ENCODE results near the gene SLC12A9. TPM values are rescaled to one million over a fixed set of nuclear protein-coding genes. Genes with fewer than 3 reads are reported as not detected.

Gene SLC12A9
- total RNA-seq, 4 donors from 2014 or later: 21.0 to 46.2 (median 23.1) TPM

DNA sequence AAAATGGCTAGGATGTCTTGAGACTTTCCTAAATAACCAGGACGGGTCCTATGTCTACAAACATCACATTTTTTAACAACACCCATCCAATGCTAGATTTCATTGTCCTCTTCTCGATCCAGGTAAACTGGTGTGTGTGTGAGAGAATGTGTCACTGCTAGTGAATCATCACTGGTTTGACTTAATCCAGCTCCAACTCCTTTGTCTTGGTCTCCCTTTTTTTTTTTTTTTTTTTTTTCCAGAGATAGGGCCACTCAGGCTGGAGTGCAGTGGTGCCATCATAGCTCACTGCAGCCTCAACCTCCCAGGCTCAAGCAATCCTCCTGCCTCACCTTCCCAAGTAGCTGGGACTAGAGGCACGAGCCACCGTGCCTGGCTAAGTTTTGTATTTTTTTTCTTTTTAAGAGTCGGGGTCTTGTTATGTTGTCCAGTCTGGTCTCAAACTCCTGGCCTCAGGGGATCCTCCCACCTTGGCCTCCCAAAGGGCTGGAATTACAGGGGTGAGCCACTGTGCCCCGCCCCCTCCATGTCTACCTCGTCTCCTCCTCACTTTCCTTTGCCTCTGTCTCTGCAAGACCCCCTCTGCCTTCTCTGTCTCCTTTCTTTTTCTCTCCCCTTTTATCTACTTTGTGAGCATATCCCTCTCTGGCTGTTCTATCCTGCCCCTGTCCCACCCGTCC lies 39.2 kb downstream of the SLC12A9 start:
- in situ Hi-C loops (cut with MboI; ENCODE audit: low pct_ligation_motif_present in 1 of 4, low pct_unique_long_range_greater_than_20kb in 1 of 4, low sequenced_read_pairs in 3 of 4) (loop anchor here in 2 of 4 donors (5.0 to 10.0 kb wide), 2 partner anchors 171 to 253 kb away; no protein-coding TSS in a partner anchor), intact Hi-C loops (cut with DNase I; ENCODE audit: low total_unique reads) (loop anchor here (5.0 kb wide), 1 partner anchor 186 kb away; no protein-coding TSS in a partner anchor)
- peaks cover 0 to 6% (median 2%) of the 10 kb centered on the region in 4 donors for H3K36me3 ChIP-seq
- peaks cover 46 to 71% (median 52%) of the 10 kb centered on the region in 4 donors for H3K4me1 ChIP-seq
- no peaks in the 10 kb centered on the region for H3K9me3 ChIP-seq
- H3K27ac ChIP-seq: no peak overlapping the region
- 70 to 71% methylated on average over 6 to 8 of the region's 8 CpGs for WGBS, 2 donors (ENCODE audit: low coverage in 1 of 2)
- H3K4me3 ChIP-seq: no peak overlapping the region
- peaks cover 30% of the 10 kb centered on the region for H3K27me3 ChIP-seq
- DNase-seq: no peak
- no peak for TF ChIP-seq POLR2AphosphoS5 (IDR thresholded peaks at IDR 0.05)
- TF ChIP-seq, protein P1, sequence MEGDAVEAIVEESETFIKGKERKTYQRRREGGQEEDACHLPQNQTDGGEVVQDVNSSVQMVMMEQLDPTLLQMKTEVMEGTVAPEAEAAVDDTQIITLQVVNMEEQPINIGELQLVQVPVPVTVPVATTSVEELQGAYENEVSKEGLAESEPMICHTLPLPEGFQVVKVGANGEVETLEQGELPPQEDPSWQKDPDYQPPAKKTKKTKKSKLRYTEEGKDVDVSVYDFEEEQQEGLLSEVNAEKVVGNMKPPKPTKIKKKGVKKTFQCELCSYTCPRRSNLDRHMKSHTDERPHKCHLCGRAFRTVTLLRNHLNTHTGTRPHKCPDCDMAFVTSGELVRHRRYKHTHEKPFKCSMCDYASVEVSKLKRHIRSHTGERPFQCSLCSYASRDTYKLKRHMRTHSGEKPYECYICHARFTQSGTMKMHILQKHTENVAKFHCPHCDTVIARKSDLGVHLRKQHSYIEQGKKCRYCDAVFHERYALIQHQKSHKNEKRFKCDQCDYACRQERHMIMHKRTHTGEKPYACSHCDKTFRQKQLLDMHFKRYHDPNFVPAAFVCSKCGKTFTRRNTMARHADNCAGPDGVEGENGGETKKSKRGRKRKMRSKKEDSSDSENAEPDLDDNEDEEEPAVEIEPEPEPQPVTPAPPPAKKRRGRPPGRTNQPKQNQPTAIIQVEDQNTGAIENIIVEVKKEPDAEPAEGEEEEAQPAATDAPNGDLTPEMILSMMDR (IDR thresholded peaks at IDR 0.05): no peak
- no peak for TF ChIP-seq EP300 (IDR thresholded peaks at IDR 0.05; ENCODE audit: low read depth)
- no peak for TF ChIP-seq POLR2A (IDR thresholded peaks at IDR 0.05)

DNA sequence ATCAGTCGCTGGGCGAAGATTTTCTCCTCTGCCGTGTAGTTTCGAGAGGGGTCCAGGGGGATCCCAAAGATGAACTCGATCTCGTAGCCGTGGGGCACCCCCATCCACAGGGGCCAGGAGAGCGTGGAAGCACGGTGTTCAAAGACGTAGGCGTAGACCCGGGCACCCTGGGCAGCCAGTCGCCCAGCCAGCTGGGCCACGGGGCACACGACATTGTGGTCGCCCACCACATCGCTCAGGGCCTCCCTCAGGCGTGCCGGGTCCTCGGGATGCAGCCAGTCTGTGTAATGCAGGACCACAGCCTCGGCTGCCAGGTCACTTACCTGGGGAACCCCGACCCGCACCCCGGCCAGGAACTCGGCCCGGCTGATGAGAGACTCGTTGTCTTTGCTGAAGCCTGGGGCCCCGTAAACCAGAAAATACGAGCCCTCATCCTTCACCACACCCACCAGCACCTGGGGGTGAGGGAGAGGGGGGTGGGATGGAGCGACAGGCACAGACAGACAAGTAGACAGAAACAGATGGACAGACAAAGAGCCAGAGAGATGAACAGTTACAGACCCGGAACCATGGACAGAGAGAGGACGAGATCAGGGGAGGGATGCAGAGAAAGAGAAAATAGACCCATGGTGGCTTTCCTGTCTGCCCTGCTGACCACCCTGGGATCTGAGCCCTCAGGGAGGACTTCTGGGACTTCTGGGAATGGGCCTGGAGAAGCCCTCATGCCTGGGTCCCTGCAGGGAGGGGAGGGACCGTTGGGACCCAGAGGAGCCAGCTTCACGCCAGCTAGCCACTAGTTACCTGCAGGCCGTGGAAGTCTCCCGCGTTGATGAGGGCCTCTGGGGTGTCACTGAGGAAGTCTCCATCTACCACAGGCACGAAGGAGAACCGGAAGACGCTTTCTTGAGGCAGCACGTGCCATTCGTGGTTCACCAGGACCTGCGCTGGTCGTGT lies 40.1 kb downstream of the SLC12A9 start:
- Histone ChIP-seq H3K9me3 (no peaks in the 10 kb centered on the region), H3K36me3 (no peaks in the 10 kb centered on the region), H3K4me1 (peaks cover 46 to 67% (median 56%) of the 10 kb centered on the region in 4 donors), H3K27me3 (peaks cover 37% of the 10 kb centered on the region), H3K4me3 (no peak overlapping the region), H3K27ac (no peak overlapping the region)
- TF ChIP-seq EP300 (IDR thresholded peaks at IDR 0.05; ENCODE audit: low read depth) (no peak), POLR2AphosphoS5 (IDR thresholded peaks at IDR 0.05) (no peak), POLR2A (IDR thresholded peaks at IDR 0.05) (no peak)
- TF ChIP-seq, protein P1 (IDR thresholded peaks at IDR 0.05): no peak
- no peak for DNase-seq
- in situ Hi-C loops (cut with MboI; ENCODE audit: low pct_ligation_motif_present in 1 of 4, low pct_unique_long_range_greater_than_20kb in 1 of 4, low sequenced_read_pairs in 3 of 4): loop anchor here in 2 of 4 donors (5.0 to 10.0 kb wide), 2 partner anchors 170 to 252 kb away; no protein-coding TSS in a partner anchor
- intact Hi-C loops (cut with DNase I; ENCODE audit: low total_unique reads): loop anchor here (5.0 kb wide), 1 partner anchor 185 kb away; no protein-coding TSS in a partner anchor
- WGBS, 2 donors (ENCODE audit: low coverage in 1 of 2): 83 to 87% methylated on average over 6 to 43 of the region's 44 CpGs

DNA sequence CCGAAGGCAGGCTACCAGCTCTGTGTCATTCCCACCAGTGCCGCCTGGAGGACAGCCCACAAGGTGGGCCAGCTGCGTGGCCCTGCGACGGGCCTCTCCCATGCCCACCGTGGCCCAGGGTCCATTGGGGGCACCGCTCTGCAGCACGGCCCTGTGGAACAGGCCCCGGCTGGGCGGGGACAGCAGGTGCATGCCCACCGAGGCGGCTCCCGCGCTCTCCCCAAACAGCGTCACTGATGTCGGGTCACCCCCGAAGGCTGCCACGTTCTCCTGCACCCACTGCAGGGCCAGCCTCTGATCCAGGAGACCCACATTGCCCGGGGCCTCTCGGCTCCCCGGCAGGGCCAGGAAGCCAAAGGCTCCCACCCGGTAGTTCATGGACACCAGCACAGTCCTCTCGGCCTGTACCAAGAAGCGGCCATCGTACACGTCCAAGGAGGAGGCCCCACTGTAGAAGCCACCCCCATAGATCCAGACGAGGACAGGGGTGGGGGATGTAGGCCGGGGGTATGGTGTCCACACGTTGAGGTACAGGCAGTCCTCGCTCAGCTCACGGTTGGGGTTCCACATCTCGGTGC lies 40.9 kb downstream of the SLC12A9 start:
- no peak overlapping the region for H3K27ac ChIP-seq
- intact Hi-C loops (cut with DNase I; ENCODE audit: low total_unique reads): loop anchor here (5.0 kb wide), 1 partner anchor 184 kb away; no protein-coding TSS in a partner anchor
- no peak overlapping the region for H3K4me3 ChIP-seq
- H3K4me1 ChIP-seq: peaks cover 39 to 66% (median 49%) of the 10 kb centered on the region in 4 donors
- in situ Hi-C loops (cut with MboI; ENCODE audit: low pct_ligation_motif_present in 1 of 4, low pct_unique_long_range_greater_than_20kb in 1 of 4, low sequenced_read_pairs in 3 of 4): loop anchor here in 2 of 4 donors (5.0 to 10.0 kb wide), 2 partner anchors 169 to 251 kb away; no protein-coding TSS in a partner anchor
- H3K9me3 ChIP-seq: no peaks in the 10 kb centered on the region
- DNase-seq: no peak
- whole genome bisulfite sequencing, 2 donors (ENCODE audit: low coverage in 1 of 2): 85% methylated on average over 31 of the region's 32 CpGs; no CpG with 5 or more reads in 1 of the 2 donors
- H3K27me3 ChIP-seq: peaks cover 44% of the 10 kb centered on the region
- no peaks in the 10 kb centered on the region for H3K36me3 ChIP-seq
- TF ChIP-seq EP300 (IDR thresholded peaks at IDR 0.05; ENCODE audit: low read depth): no peak
- TF ChIP-seq POLR2AphosphoS5 (IDR thresholded peaks at IDR 0.05): no peak
- TF ChIP-seq, protein P1 (IDR thresholded peaks at IDR 0.05): no peak
- no peak for TF ChIP-seq POLR2A (IDR thresholded peaks at IDR 0.05)
